IMR-90 (cell line): ENCODE results near the gene DENND6B. TPM values are rescaled to one million over a fixed set of nuclear protein-coding genes. Genes with fewer than 3 reads are reported as not detected.

Experiments used
- ATAC-seq: fragments of 200-7000 bp; cut with Tn5 transposase; 2 replicates; pipeline ENCODE4 v1.9.1; 2020; ENCODE audit warnings: low read depth, mild to moderate bottlenecking, moderate library complexity
- BruUV-seq: library from RNA; stranded (reverse); fragments of 400-500 nt; replicated peaks from 2 replicates; lab custom pipeline; 2021; lab: Mats Ljungman, UMichigan
- CTCF ChIA-PET: fragments of 300-600 bp; formaldehyde crosslinking; extraction: SDS; loops from one replicate; lab custom pipeline; 2021; ENCODE audit warnings: antibody characterized with exemption; lab: Yijun Ruan, JAX
- POLR2A ChIA-PET: fragments of 300-600 bp; sonication (Branson Sonifier 250); formaldehyde crosslinking; loops from one replicate; lab custom pipeline; 2022; ENCODE audit warnings: antibody characterized with exemption; ENCODE audit not compliant: unreplicated experiment; lab: Charles Lee
- DNase-seq: peaks from one replicate; pipeline ENCODE4 v3.0.0; 2013
- H2AFZ ChIP-seq: replicated peaks from 2 replicates; pipeline ENCODE3; 2013; ENCODE audit warnings: low read length, mild to moderate bottlenecking; ENCODE audit not compliant: poor library complexity
- H2AK5ac ChIP-seq: 2 replicates; pipeline ENCODE4 v1.6.1; 2013; ENCODE audit warnings: low read depth, low read length, inconsistent platforms
- H2AK9ac ChIP-seq: replicated peaks from 2 replicates; pipeline ENCODE3; 2013; ENCODE audit warnings: mild to moderate bottlenecking, low read depth, low read length, moderate library complexity; ENCODE audit not compliant: poor library complexity
- H2BK120ac ChIP-seq: 2 replicates; pipeline ENCODE4 v1.6.1; 2013; ENCODE audit warnings: low read depth, low read length, inconsistent platforms
- H2BK15ac ChIP-seq: 3 replicates; pipeline ENCODE4 v1.6.1; 2013; ENCODE audit warnings: low read depth, low read length, inconsistent platforms
- H2BK20ac ChIP-seq: 2 replicates; pipeline ENCODE4 v1.6.1; 2013; ENCODE audit warnings: low read depth, mild to moderate bottlenecking, inconsistent platforms, low read length, moderate library complexity
- H2BK5ac ChIP-seq: 2 replicates; pipeline ENCODE4 v1.6.1; 2013; ENCODE audit warnings: mild to moderate bottlenecking, low read depth, low read length, inconsistent platforms; ENCODE audit not compliant: poor library complexity, severe bottlenecking
- H3K14ac ChIP-seq: replicated peaks from 2 replicates; pipeline ENCODE4 v1.6.1; 2013; ENCODE audit warnings: low read depth, low read length, inconsistent platforms
- H3K18ac ChIP-seq: 2 replicates; pipeline ENCODE4 v1.6.1; 2013; ENCODE audit warnings: low read depth, low read length, control low read depth
- H3K23ac ChIP-seq: 2 replicates; pipeline ENCODE4 v1.6.1; 2013; ENCODE audit warnings: low read depth, low read length, inconsistent platforms
- H3K27ac ChIP-seq: 2 replicates; pipeline ENCODE4 v1.5.1; 2013; ENCODE audit warnings: mild to moderate bottlenecking, control low read depth, low read length; ENCODE audit not compliant: insufficient read depth
- H3K27me3 ChIP-seq: 2 replicates; pipeline ENCODE4 v1.6.1; 2013; ENCODE audit warnings: low read length; ENCODE audit not compliant: control insufficient read depth, insufficient read depth
- H3K36me3 ChIP-seq: 2 replicates; pipeline ENCODE4 v1.6.1; 2013; ENCODE audit warnings: low read length, mixed read lengths; ENCODE audit not compliant: control insufficient read depth, insufficient read depth
- H3K4ac ChIP-seq: 2 replicates; pipeline ENCODE4 v1.6.1; 2013; ENCODE audit warnings: low read depth, low read length, inconsistent platforms
- H3K4me1 ChIP-seq: 2 replicates; pipeline ENCODE4 v1.6.1; 2013; ENCODE audit warnings: low read length, mixed read lengths; ENCODE audit not compliant: control insufficient read depth, insufficient read depth
- H3K4me2 ChIP-seq: 2 replicates; pipeline ENCODE4 v1.6.1; 2013; ENCODE audit warnings: low read depth, mild to moderate bottlenecking, control low read depth, low read length, moderate library complexity
- H3K4me3 ChIP-seq: 2 replicates; pipeline ENCODE4 v1.5.1; 2013; ENCODE audit warnings: low read depth, mild to moderate bottlenecking, control low read depth, low read length, moderate library complexity; ENCODE audit not compliant: insufficient read depth
- H3K56ac ChIP-seq: 2 replicates; pipeline ENCODE4 v1.6.1; 2013; ENCODE audit warnings: low read length, inconsistent platforms; ENCODE audit not compliant: insufficient read depth; ENCODE audit errors: extremely low read depth
- H3K79me1 ChIP-seq, 2 experiments: 2 replicates each; pipeline ENCODE4 v1.6.1; 2013; ENCODE audit warnings: low read length in 2 of 2, inconsistent platforms in 1 of 2, low read depth in 1 of 2
- H3K9ac ChIP-seq: 2 replicates; pipeline ENCODE4 v1.6.1; 2013; ENCODE audit warnings: low read depth, low read length, control low read depth
- H3K9me1 ChIP-seq: 2 replicates; pipeline ENCODE4 v1.6.1; 2013; ENCODE audit warnings: low read length, inconsistent platforms; ENCODE audit not compliant: insufficient read depth
- H3K9me3 ChIP-seq: 2 replicates; pipeline ENCODE4 v1.6.1; 2013; ENCODE audit warnings: low read length; ENCODE audit not compliant: control insufficient read depth, insufficient read depth
- H4K20me1 ChIP-seq: 2 replicates; pipeline ENCODE4 v1.6.1; 2013; ENCODE audit warnings: low read length, inconsistent platforms; ENCODE audit not compliant: insufficient read depth
- H4K5ac ChIP-seq: 2 replicates; pipeline ENCODE4 v1.6.1; 2013; ENCODE audit warnings: mild to moderate bottlenecking, low read depth, low read length, control low read depth
- H4K8ac ChIP-seq, 2 experiments: 2 replicates each; pipeline ENCODE4 v1.6.1; 2013; ENCODE audit warnings: low read depth in 2 of 2, low read length in 2 of 2, control low read depth in 1 of 2, inconsistent platforms in 1 of 2
- H4K91ac ChIP-seq: 2 replicates; pipeline ENCODE4 v1.6.1; 2013; ENCODE audit warnings: low read depth, low read length, inconsistent platforms; ENCODE audit not compliant: insufficient read depth
- MAZ ChIP-seq: IDR thresholded peaks from 2 replicates; pipeline ENCODE4 v1.6.1; 2012; ENCODE audit warnings: low read depth, mild to moderate bottlenecking, low read length, improper control_type of control experiment, moderate library complexity, borderline replicate concordance
- MXI1 ChIP-seq: IDR thresholded peaks from 2 replicates; pipeline ENCODE4 v1.6.1; 2012; ENCODE audit warnings: low read depth, mild to moderate bottlenecking, low read length, moderate library complexity, borderline replicate concordance
- POLR2A ChIP-seq: IDR thresholded peaks from 2 replicates; pipeline ENCODE4 v1.6.1; 2012; ENCODE audit warnings: mild to moderate bottlenecking, low read depth, low read length
- SMC3 ChIP-seq: fragments of 150-350 bp; IDR thresholded peaks from 2 replicates; pipeline ENCODE4 v1.6.1; 2016; ENCODE audit warnings: low read depth, mild to moderate bottlenecking, antibody characterized with exemption, low read length, moderate library complexity
- WGBS, 2 experiments: methylation state at CpG; one replicate each; pipeline versions ENCODE4 v1.1.5 to v1.1.7; 2013; ENCODE audit warnings: missing lambda C conversion rate in 2 of 2; ENCODE audit not compliant: insufficient read length in 1 of 2; ENCODE audit errors: extremely low coverage in 2 of 2; 5-methylcytosine and 5-hydroxymethylcytosine counted together
- dilution Hi-C: fragments of 300-500 bp; cut with HindIII; formaldehyde crosslinking; loops from one replicate; pipeline ENCODE4 v1.14.3; 2018; ENCODE audit warnings: low sequenced_read_pairs; ENCODE audit not compliant: unreplicated experiment
- in situ Hi-C: fragments of 300-500 bp; cut with MboI; formaldehyde crosslinking; loops from 3 replicates; pipeline ENCODE4 v1.14.3; 2019; ENCODE audit warnings: low sequenced_read_pairs, inconsistent platforms, mixed read lengths
- intact Hi-C: fragments of 100-400 bp; cut with micrococcal nuclease; formaldehyde crosslinking; loops from 2 replicates; pipeline ENCODE4 v1.10.0; 2022
- polyA plus RNA-seq, 3 experiments: library from polyadenylated mRNA; depleted of rRNA; stranded (reverse); fragments of >200 nt; gene quantifications; 2 replicates each; pipeline ENCODE4 v1.2.3, GENCODE V29; 2012; ENCODE audit warnings: low replicate concordance in 1 of 3
- total RNA-seq: library from RNA; depleted of rRNA; stranded (reverse); fragments of >200 nt; gene quantifications from 2 replicates; pipeline ENCODE4 v1.2.3, GENCODE V29; 2012

Gene DENND6B
- total and polyA plus RNA-seq, 2 of the 4 experiments (the other 2 are of a cell fraction) = 0.36 to 4.9 TPM

GRCh38 chr22:50306753-50307749 is 19.8 kb downstream of the DENND6B start, which contains the start of gene PLXNB2:
TSS of gene PLXNB2 (minus strand) at chr22:50307646. CDS start at chr22:50290584, 17,062 bp downstream.
- DNase-seq = peak; percentile 80
- peak within 1 kb of the TSS; percentile 94 for H4K91ac ChIP-seq
- no peaks in the 10 kb centered on the region for H3K27me3 ChIP-seq
- H2AK9ac ChIP-seq = peak within 1 kb of the TSS; percentile 95
- peak within 1 kb of the TSS; percentile 86 for H3K23ac ChIP-seq
- H3K9me1 ChIP-seq = peaks cover 21% of the 10 kb centered on the region
- peaks cover 16% of the 10 kb centered on the region; the same call in 1 of the 2 replicates for H3K36me3 ChIP-seq
- H4K8ac ChIP-seq = peak within 1 kb of the TSS; percentile 93 to 94
- intact Hi-C loops = loop anchor here (2.0 to 5.0 kb wide), 3 partner anchors 14 to 35 kb away; partner anchors contain the start of genes DENND6B and MAPK11
- H2BK15ac ChIP-seq = peak within 1 kb of the TSS; percentile 94; the same call in 2 of the 3 replicates
- TF ChIP-seq POLR2A = peak; percentile 69
- peak; percentile 93 for TF ChIP-seq MAZ
- TF ChIP-seq MXI1 = peak; percentile 42; the same call in 1 of the 2 replicates
- no peak for TF ChIP-seq SMC3
- BruUV-seq = no TSS peak
- ChIA-PET POLR2A (no interaction called here), CTCF (no interaction called here)
- peak within 1 kb of the TSS; percentile 96 for H3K27ac ChIP-seq
- H3K18ac ChIP-seq = peak within 1 kb of the TSS; percentile 86; the same call in 1 of the 2 replicates
- 1% methylated on average over 42 of the region's 105 CpGs; no CpG with 5 or more reads in 1 of the 2 experiments for WGBS, 2 experiments
- H3K4me2 ChIP-seq = peak within 1 kb of the TSS; percentile 85
- H3K79me1 ChIP-seq = peaks cover 0 to 39% of the 10 kb centered on the region in 2 experiments; a peak in 2 of 4 replicates
- H2AK5ac ChIP-seq = peak within 1 kb of the TSS; percentile 93
- in situ Hi-C loops = no loop called here
- H4K5ac ChIP-seq = peak within 1 kb of the TSS; percentile 65
- H3K56ac ChIP-seq = peak within 1 kb of the TSS; percentile 8; the same call in 1 of the 2 replicates
- peak within 1 kb of the TSS; percentile 97 for H3K4me3 ChIP-seq
- dilution Hi-C loops = no loop called here
- H3K4ac ChIP-seq = peak within 1 kb of the TSS; percentile 95
- H2BK20ac ChIP-seq = peak within 1 kb of the TSS; percentile 59
- H3K14ac ChIP-seq = peak within 1 kb of the TSS; percentile 98
- H3K9me3 ChIP-seq = no peaks in the 10 kb centered on the region
- H2AFZ ChIP-seq = peak within 1 kb of the TSS; percentile 82
- H2BK5ac ChIP-seq = peak within 1 kb of the TSS; percentile 94
- peak within 1 kb of the TSS; percentile 89 for H2BK120ac ChIP-seq
- ATAC-seq = peak; percentile 61
- peaks cover 43% of the 10 kb centered on the region for H4K20me1 ChIP-seq
- peak within 1 kb of the TSS; percentile 95 for H3K9ac ChIP-seq
- H3K4me1 ChIP-seq = peaks cover 48% of the 10 kb centered on the region
